NCI-H1417 treated with DMSO at 0.1 percent for 48 hours (cell line): ENCODE data around the gene METTL4.

ENCODE experiments used
- DNase-seq: peaks from one replicate; lab custom pipeline; 2025; lab: John Stamatoyannopoulos, UW

Gene METTL4

DNA sequence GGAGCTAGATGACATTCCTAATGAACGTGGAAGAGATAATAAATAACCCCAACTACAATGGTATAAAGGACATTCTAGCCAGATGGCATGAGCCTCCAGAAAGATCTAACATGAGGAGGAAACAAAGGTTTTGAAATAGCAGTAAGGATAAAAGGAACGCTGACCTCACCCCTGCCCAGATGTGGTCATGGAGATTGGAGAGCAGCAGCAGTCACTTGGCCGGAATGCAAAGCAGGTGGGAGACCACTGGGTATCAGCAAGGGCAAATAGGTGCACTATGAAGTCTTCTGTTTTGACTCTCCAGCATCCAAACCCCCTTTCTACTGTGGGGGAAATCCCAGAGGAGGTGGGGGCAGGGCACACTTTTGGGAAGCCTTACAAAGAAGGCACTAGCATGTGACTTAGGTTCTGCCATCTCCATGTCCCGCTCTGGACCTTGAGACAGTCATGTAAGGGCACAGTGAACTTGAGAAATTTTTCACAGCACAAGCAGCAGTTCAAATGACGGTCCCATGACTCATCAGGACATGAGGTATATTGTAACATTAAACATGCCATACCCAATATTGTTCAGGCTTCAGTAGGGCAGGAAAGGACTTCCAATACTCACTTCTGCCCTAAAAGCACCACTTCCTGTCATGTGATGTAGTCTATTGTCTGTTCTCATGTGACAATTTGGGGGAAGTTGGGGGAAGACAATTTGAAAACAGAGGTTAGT, 55.2 kb downstream of the METTL4 start:
- no peak for DNase-seq

GRCh38 chr18:2515171-2515787, 56.0 kb downstream of the METTL4 start:
- no peak for DNase-seq

GRCh38 chr18:2513616-2514015, 57.7 kb downstream of the METTL4 start:
- DNase-seq: no peak

DNA sequence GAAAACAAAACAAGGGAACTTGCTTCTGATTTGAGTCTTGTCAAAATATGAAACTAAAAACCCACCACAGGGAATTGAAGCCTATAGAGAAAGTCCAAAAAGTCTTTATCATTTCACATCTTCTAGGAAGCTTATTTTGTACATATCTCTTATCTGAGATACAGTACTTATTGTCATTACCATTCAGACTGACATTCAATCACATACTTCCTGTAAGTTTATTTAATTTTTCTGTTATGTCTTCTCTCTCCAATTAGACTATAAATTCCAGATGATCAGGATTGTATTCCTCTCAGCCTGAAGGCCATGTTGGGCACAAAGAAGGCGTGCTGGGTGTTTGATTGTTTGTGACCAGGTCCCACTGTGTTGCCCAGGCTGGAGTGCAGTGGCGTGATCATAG, 59.2 kb downstream of the METTL4 start:
- no peak for DNase-seq

GRCh38 chr18:2511451-2511850, 59.9 kb downstream of the METTL4 start:
- no peak for DNase-seq

DNA sequence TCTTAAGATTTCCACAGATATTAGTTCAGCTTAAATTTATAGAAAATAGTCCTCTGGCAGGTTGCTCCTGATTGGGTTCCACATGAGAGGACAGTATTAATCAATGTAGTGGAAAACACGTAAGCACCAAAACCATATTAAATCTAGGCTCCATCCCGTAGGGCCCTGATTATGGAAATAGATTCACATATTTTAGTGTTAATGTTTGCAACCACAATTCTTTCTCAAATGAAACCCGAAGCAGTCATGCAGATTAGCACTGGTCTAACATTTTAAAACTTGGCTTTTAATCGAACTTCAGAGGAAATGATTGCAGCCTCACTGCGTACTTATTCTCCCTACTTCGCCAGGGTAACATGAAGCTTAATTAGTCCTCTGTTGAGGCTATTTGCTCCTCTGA, 60.9 kb downstream of the METTL4 start:
- DNase-seq: no peak

DNA sequence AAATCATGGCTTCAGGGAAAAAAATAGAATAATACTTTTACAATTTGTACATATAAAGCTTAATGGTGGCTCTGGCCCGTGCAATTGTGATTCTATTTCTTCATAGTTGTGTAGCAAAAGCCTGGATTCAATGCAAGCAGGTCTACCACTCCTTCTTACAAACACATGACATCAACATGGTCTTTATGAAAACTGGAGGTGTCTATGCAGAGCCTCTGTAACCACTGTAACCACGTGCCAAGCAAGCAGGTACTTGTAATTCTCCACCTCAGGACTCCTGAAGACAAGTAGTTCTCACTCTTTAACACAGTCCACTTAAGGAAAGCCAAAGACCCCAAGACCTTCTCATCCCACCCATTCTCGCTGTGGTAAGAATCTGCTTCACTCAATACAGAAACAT, 62.6 kb downstream of the METTL4 start:
- DNase-seq: no peak

DNA sequence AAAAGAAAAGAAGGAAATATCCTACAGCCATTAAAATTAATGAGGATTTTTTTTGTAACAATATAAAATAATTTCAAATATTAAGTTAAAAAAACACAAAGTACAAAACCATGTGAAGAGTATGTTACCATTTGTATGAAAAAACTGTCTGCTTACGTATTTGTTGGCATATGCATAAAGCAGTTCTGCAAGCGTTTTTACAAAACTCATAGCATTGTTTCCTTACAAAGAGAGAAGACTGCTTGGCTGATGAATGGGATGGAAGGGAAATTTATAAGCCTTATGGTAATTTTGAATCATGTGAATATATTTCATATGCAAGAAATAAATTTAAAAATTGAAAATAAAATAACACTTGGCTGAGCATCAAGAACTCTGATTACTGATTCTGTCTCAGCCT, 63.1 kb downstream of the METTL4 start:
- no peak for DNase-seq

GRCh38 chr18:2504642-2505041, 66.7 kb downstream of the METTL4 start:
- no peak for DNase-seq

GRCh38 chr18:2502880-2503279, 68.4 kb downstream of the METTL4 start:
- no peak for DNase-seq

DNA sequence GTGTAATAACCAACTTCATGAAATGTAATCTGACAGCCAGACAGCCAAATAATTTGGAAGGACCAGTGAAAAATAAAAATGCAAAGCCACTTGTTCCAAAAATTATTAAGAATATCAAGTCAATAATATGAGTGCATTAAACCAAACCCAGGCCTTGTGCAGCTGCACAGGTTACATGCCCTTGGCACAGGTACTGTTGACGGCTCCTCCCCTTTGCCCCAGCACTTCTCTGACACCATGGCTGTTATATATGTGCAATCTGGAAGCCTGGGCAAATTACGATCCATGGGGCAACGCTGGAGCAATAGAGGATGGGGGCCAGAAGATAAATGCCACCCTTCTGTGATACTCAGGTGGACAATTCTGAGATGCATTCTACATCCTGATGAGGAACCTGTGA, 68.9 kb downstream of the METTL4 start:
- no peak for DNase-seq

GRCh38 chr18:2497797-2498196, 73.5 kb downstream of the METTL4 start:
- DNase-seq: no peak

GRCh38 chr18:2495381-2495780, 75.9 kb downstream of the METTL4 start:
- no peak for DNase-seq

- DNase-seq: no peak
Measured at GRCh38 chr18:2494921-2495320, 76.4 kb downstream of the METTL4 start.
